Measurements from ENCODE around the gene ATXN1. TPM values are rescaled to one million over a fixed set of nuclear protein-coding genes. Genes with fewer than 3 reads are reported as not detected.
A peak's percentile ranks its signal among the peaks of the same experiment; 100 is the strongest.

The ATXN1 gene
- polyA plus RNA-seq, 1 donor from 2014 or later, result 28.2 TPM

DNA sequence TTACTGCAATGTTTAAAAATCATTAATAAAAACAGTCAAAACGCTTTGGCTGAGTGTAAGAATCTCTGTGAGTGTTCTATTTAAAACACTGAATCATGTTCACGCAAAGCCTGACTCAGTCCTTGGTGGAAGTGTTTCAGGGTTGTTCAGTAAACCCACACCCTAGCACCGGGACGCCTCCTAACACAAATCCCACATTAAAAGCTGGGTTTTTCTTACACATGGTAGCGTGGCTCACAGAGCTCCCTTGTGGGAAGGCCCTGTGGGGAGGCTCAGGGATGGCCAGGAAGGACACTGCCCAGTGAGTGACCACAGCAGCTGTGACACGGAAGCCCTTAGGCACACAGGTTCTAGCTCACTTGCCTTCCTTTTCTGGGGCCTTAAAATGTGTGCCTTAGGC is 442.7 kb downstream of the ATXN1 start:
- Histone ChIP-seq H3K9ac (ENCODE audit: low read length) (no peak overlapping the region), H3K4me2 (ENCODE audit: low read length) (no peak overlapping the region)

DNA sequence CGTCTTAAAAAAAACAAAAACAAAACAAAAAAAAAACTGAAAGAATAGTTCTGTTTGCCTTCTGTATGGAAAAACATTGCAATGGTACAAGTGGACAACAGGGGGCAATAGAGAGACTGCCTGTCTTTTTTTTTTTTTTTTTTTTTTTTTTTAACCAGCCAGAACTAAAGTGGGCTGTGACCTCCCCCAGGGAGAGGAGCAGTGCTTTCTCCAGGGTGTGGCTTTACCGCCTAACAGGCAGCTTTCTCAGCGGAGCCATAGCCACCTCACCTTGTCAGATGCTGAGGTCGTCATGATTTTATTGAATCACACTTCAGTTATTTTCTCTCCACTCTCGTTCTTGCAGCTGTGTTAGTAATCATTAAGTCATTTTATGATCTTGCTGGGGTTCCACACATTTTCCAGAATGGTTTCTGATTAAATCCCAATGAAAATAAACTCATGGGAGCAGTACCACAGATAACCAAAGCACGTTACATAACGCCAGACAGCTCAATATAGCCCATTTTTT is 444.5 kb downstream of the ATXN1 start:
- no peaks in the 10 kb centered on the region for H4K20me1 ChIP-seq (ENCODE audit: insufficient read depth)
- TF ChIP-seq, protein P1, sequence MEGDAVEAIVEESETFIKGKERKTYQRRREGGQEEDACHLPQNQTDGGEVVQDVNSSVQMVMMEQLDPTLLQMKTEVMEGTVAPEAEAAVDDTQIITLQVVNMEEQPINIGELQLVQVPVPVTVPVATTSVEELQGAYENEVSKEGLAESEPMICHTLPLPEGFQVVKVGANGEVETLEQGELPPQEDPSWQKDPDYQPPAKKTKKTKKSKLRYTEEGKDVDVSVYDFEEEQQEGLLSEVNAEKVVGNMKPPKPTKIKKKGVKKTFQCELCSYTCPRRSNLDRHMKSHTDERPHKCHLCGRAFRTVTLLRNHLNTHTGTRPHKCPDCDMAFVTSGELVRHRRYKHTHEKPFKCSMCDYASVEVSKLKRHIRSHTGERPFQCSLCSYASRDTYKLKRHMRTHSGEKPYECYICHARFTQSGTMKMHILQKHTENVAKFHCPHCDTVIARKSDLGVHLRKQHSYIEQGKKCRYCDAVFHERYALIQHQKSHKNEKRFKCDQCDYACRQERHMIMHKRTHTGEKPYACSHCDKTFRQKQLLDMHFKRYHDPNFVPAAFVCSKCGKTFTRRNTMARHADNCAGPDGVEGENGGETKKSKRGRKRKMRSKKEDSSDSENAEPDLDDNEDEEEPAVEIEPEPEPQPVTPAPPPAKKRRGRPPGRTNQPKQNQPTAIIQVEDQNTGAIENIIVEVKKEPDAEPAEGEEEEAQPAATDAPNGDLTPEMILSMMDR (IDR thresholded peaks at IDR 0.05; ENCODE audit: poor library complexity, severe bottlenecking), result peak; percentile 59
- TF ChIP-seq MXI1 (conservative IDR thresholded peaks at IDR 0.05; ENCODE audit: poor library complexity, severe bottlenecking), result no peak
- no peak overlapping the region for H3K4me3 ChIP-seq (ENCODE audit: low read length)
- H3K36me3 ChIP-seq (ENCODE audit: insufficient read depth, low read length), result no peaks in the 10 kb centered on the region
- H3K9ac ChIP-seq (ENCODE audit: low read length), result no peak overlapping the region
- H3K9me3 ChIP-seq (ENCODE audit: low read length), result no peaks in the 10 kb centered on the region
- H3K9me2 ChIP-seq (ENCODE audit: insufficient read depth, low read length), result no peaks in the 10 kb centered on the region
- H3K27ac ChIP-seq (ENCODE audit: low read length), result no peak overlapping the region
- H3K27me3 ChIP-seq (ENCODE audit: insufficient read depth, low read depth, low read length), result no peaks in the 10 kb centered on the region
- no peak overlapping the region for H3K4me2 ChIP-seq (ENCODE audit: low read length)
- no peaks in the 10 kb centered on the region for H3K79me2 ChIP-seq (replicated peaks; ENCODE audit: insufficient read depth, low read length)
- H3F3A ChIP-seq (ENCODE audit: insufficient read depth, low read length, poor library complexity, severe bottlenecking), result no peaks in the 10 kb centered on the region
- H2AFZ ChIP-seq (ENCODE audit: low read depth, low read length), result no peak overlapping the region

More for the DNA sequence above, 442.7 kb downstream of the ATXN1 start:
- TF ChIP-seq RAD21 (conservative IDR thresholded peaks at IDR 0.05) (no peak), EZH2 (IDR thresholded peaks at IDR 0.05; ENCODE audit: borderline replicate concordance, insufficient read depth, low read length, poor library complexity, severe bottlenecking) (no peak), EP300 (conservative IDR thresholded peaks at IDR 0.05; ENCODE audit: poor library complexity, severe bottlenecking) (no peak), TAF1 (IDR thresholded peaks at IDR 0.05; ENCODE audit: low read depth) (no peak), SMC3 (conservative IDR thresholded peaks at IDR 0.05; ENCODE audit: poor library complexity) (no peak), MXI1 (conservative IDR thresholded peaks at IDR 0.05; ENCODE audit: poor library complexity, severe bottlenecking) (no peak), POLR2AphosphoS5 (IDR thresholded peaks at IDR 0.05) (no peak)
- TF ChIP-seq, protein P2, sequence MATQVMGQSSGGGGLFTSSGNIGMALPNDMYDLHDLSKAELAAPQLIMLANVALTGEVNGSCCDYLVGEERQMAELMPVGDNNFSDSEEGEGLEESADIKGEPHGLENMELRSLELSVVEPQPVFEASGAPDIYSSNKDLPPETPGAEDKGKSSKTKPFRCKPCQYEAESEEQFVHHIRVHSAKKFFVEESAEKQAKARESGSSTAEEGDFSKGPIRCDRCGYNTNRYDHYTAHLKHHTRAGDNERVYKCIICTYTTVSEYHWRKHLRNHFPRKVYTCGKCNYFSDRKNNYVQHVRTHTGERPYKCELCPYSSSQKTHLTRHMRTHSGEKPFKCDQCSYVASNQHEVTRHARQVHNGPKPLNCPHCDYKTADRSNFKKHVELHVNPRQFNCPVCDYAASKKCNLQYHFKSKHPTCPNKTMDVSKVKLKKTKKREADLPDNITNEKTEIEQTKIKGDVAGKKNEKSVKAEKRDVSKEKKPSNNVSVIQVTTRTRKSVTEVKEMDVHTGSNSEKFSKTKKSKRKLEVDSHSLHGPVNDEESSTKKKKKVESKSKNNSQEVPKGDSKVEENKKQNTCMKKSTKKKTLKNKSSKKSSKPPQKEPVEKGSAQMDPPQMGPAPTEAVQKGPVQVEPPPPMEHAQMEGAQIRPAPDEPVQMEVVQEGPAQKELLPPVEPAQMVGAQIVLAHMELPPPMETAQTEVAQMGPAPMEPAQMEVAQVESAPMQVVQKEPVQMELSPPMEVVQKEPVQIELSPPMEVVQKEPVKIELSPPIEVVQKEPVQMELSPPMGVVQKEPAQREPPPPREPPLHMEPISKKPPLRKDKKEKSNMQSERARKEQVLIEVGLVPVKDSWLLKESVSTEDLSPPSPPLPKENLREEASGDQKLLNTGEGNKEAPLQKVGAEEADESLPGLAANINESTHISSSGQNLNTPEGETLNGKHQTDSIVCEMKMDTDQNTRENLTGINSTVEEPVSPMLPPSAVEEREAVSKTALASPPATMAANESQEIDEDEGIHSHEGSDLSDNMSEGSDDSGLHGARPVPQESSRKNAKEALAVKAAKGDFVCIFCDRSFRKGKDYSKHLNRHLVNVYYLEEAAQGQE (IDR thresholded peaks at IDR 0.05; ENCODE audit: borderline replicate concordance), result no peak
- TF ChIP-seq, protein P1 (IDR thresholded peaks at IDR 0.05; ENCODE audit: poor library complexity, severe bottlenecking), result no peak
- H3K36me3 ChIP-seq (ENCODE audit: insufficient read depth, low read length), result no peaks in the 10 kb centered on the region
- no peak overlapping the region for H3K4me3 ChIP-seq (ENCODE audit: low read length)
- no peaks in the 10 kb centered on the region for H4K20me1 ChIP-seq (ENCODE audit: insufficient read depth)
- H3F3A ChIP-seq (ENCODE audit: insufficient read depth, low read length, poor library complexity, severe bottlenecking), result peaks cover 2% of the 10 kb centered on the region
- no peaks in the 10 kb centered on the region for H3K9me3 ChIP-seq (ENCODE audit: low read length)
- H3K79me2 ChIP-seq (replicated peaks; ENCODE audit: insufficient read depth, low read length), result no peaks in the 10 kb centered on the region
- H3K27ac ChIP-seq (ENCODE audit: low read length), result no peak overlapping the region
- no peak overlapping the region for H2AFZ ChIP-seq (ENCODE audit: low read depth, low read length)
- no peaks in the 10 kb centered on the region for H3K9me2 ChIP-seq (ENCODE audit: insufficient read depth, low read length)
- no peaks in the 10 kb centered on the region for H3K27me3 ChIP-seq (ENCODE audit: insufficient read depth, low read depth, low read length)

Data from neural cell (in vitro differentiated cells).